Esophagus squamous epithelium (tissue), 5 donors: ENCODE measurements around the gene KDM5C. TPM values are rescaled to one million over a fixed set of nuclear protein-coding genes. Genes with fewer than 3 reads are reported as not detected.

ENCODE experiments used
- DNase-seq: peaks from one replicate; lab custom pipeline; 2025; lab: John Stamatoyannopoulos, UW
- H3K27ac ChIP-seq, 4 donors: fragments of 200-600 bp; sonication (generic); one replicate each; pipeline ENCODE4 v1.5.1; 2016 to 2019; ENCODE audit warnings: mild to moderate bottlenecking in 1 of 4
- H3K27me3 ChIP-seq, 4 donors: fragments of 200-600 bp; sonication (generic); 1 replicate in 3 of 4; 2 replicates in 1 of 4; pipeline versions ENCODE4 v1.5.1 to v1.6.0; 2017 to 2021; ENCODE audit warnings: antibody characterized with exemption in 1 of 4
- H3K36me3 ChIP-seq, 3 donors: fragments of 200-600 bp; sonication (generic); one replicate each; pipeline ENCODE4 v1.5.1; 2016 to 2019
- H3K4me1 ChIP-seq, 3 donors: fragments of 200-600 bp; sonication (generic); one replicate each; pipeline ENCODE4 v1.5.1; 2017 to 2019
- H3K4me3 ChIP-seq, 4 donors: fragments of 200-600 bp; sonication (generic); 1 replicate in 3 of 4; 2 replicates in 1 of 4; pipeline ENCODE4 v1.5.1; 2016 to 2019; ENCODE audit warnings: mild to moderate bottlenecking in 2 of 4, moderate library complexity in 1 of 4
- H3K9me3 ChIP-seq, 3 donors: fragments of 200-600 bp; sonication (generic); one replicate each; pipeline ENCODE4 v1.5.1; 2016 to 2019
- CTCF ChIP-seq, 6 experiments: fragments of 450-650 bp in 4 of 6; fragments of 200-600 bp in 2 of 6; sonication (generic) in 2 of 6; IDR thresholded peaks; one replicate each; pipeline ENCODE4 v1.5.1; 2016 to 2019; ENCODE audit warnings: antibody characterized with exemption in 6 of 6, mild to moderate bottlenecking in 4 of 6, moderate library complexity in 4 of 6
- POLR2A ChIP-seq, 4 donors: fragments of 450-650 bp; IDR thresholded peaks; one replicate each; pipeline ENCODE4 v1.6.1; 2017; ENCODE audit warnings: antibody characterized with exemption in 4 of 4, mild to moderate bottlenecking in 4 of 4, moderate library complexity in 3 of 4
- WGBS, 2 donors: methylation state at CpG; one replicate each; pipeline ENCODE4 v1.1.5; 2018; 5-methylcytosine and 5-hydroxymethylcytosine counted together
- intact Hi-C: fragments of 100-400 bp; cut with DNase I; formaldehyde crosslinking; loops from one replicate; pipeline ENCODE4 v1.15.0; 2022
- total RNA-seq, 4 donors: library from RNA; depleted of rRNA; stranded (reverse); fragments of >200 nt; gene quantifications; one replicate each; pipeline ENCODE4 v1.1.0, GENCODE V29; 2016
- donor health status: DM: yes; HTN: yes; CAD: no.

The KDM5C gene
- total RNA-seq, 4 donors from 2014 or later, result 74.2 to 108 (median 80.2) TPM

- WGBS, 2 donors, result 51 to 77% methylated on average over 4 to 9 of the region's 9 CpGs
- Histone ChIP-seq H3K27ac (no peak overlapping the region), H3K27me3 (no peaks in the 10 kb centered on the region), H3K4me1 (no peaks in the 10 kb centered on the region), H3K36me3 (peaks cover 56 to 93% (median 72%) of the 10 kb centered on the region in 3 donors), H3K9me3 (no peaks in the 10 kb centered on the region), H3K4me3 (no peak overlapping the region)
- DNase-seq, result no peak
- no peak for TF ChIP-seq POLR2A (IDR thresholded peaks at IDR 0.05)
- TF ChIP-seq CTCF (IDR thresholded peaks at IDR 0.05), result no peak
- intact Hi-C loops, result no loop called here
Observed at GRCh38 chrX:53211391-53211978, 13.5 kb downstream of the KDM5C start.

- H3K4me3 ChIP-seq, result no peak overlapping the region
- H3K4me1 ChIP-seq, result no peaks in the 10 kb centered on the region
- no peak for TF ChIP-seq CTCF (IDR thresholded peaks at IDR 0.05)
- no peak for TF ChIP-seq POLR2A (IDR thresholded peaks at IDR 0.05)
- no peak for DNase-seq
- peaks cover 87 to 95% (median 88%) of the 10 kb centered on the region in 3 donors for H3K36me3 ChIP-seq
- no peaks in the 10 kb centered on the region for H3K9me3 ChIP-seq
- intact Hi-C loops, result no loop called here
- 93% methylated on average over 7 of the region's 12 CpGs; no CpG with 5 or more reads in 1 of the 2 donors for WGBS, 2 donors
- no peaks in the 10 kb centered on the region for H3K27me3 ChIP-seq
- H3K27ac ChIP-seq, result no peak overlapping the region
Observed at GRCh38 chrX:53196678-53197077, 28.3 kb downstream of the KDM5C start.

- no peak for DNase-seq
- Histone ChIP-seq H3K9me3 (no peaks in the 10 kb centered on the region), H3K27ac (no peak overlapping the region), H3K36me3 (peaks cover 74 to 82% (median 78%) of the 10 kb centered on the region in 3 donors), H3K4me3 (no peak overlapping the region), H3K4me1 (no peaks in the 10 kb centered on the region), H3K27me3 (no peaks in the 10 kb centered on the region)
- intact Hi-C loops, result no loop called here
- no peak for TF ChIP-seq POLR2A (IDR thresholded peaks at IDR 0.05)
- no peak for TF ChIP-seq CTCF (IDR thresholded peaks at IDR 0.05)
- whole genome bisulfite sequencing, 2 donors, result 30 to 57% methylated on average over 1 to 2 of the region's 2 CpGs
Observed at GRCh38 chrX:53195401-53195800, 29.6 kb downstream of the KDM5C start.

GRCh38 chrX:53194308-53194707 lies 30.7 kb downstream of the KDM5C start:
- Histone ChIP-seq H3K27me3 (no peaks in the 10 kb centered on the region), H3K4me1 (no peaks in the 10 kb centered on the region), H3K4me3 (no peak overlapping the region), H3K27ac (no peak overlapping the region), H3K9me3 (no peaks in the 10 kb centered on the region), H3K36me3 (peaks cover 65 to 71% (median 67%) of the 10 kb centered on the region in 3 donors)
- WGBS, 2 donors, result 100% methylated on average over 7 of the region's 16 CpGs; no CpG with 5 or more reads in 1 of the 2 donors
- TF ChIP-seq CTCF (IDR thresholded peaks at IDR 0.05) (no peak), POLR2A (IDR thresholded peaks at IDR 0.05) (no peak)
- no peak for DNase-seq
- intact Hi-C loops, result no loop called here

- Histone ChIP-seq H3K4me3 (no peak overlapping the region), H3K27ac (no peak overlapping the region), H3K4me1 (no peaks in the 10 kb centered on the region), H3K27me3 (no peaks in the 10 kb centered on the region), H3K9me3 (no peaks in the 10 kb centered on the region), H3K36me3 (peaks cover 53 to 59% (median 55%) of the 10 kb centered on the region in 3 donors)
- WGBS, 2 donors, result 90% methylated on average over 6 of the region's 16 CpGs; no CpG with 5 or more reads in 1 of the 2 donors
- TF ChIP-seq CTCF (IDR thresholded peaks at IDR 0.05) (no peak), POLR2A (IDR thresholded peaks at IDR 0.05) (no peak)
- DNase-seq, result no peak
- intact Hi-C loops, result no loop called here
Observed at GRCh38 chrX:53193093-53193492, 31.9 kb downstream of the KDM5C start.
